HFF-Myc (cell line): ENCODE measurements around the gene STX4.

Experiments
- DNase-seq: peaks from one replicate; pipeline ENCODE4 v3.0.0-alpha.2; 2011; ENCODE audit warnings: low read depth; ENCODE audit errors: extremely low read depth
- H3K4me3 ChIP-seq: replicated peaks from 2 replicates; pipeline ENCODE4 v1.5.1; 2011; ENCODE audit warnings: low read depth, mild to moderate bottlenecking, control low read depth, low read length
- CTCF ChIP-seq: IDR thresholded peaks from 2 replicates; pipeline ENCODE4 v1.5.1; 2012; ENCODE audit warnings: mild to moderate bottlenecking, low read depth, low read length, control low read depth; ENCODE audit errors: missing control alignments

STX4 gene

GRCh38 chr16:31061126-31061812 is 27.9 kb downstream of the STX4 start:
- H3K4me3 ChIP-seq, result no peak overlapping the region
- TF ChIP-seq CTCF, result no peak
- DNase-seq, result no peak

- no peak for TF ChIP-seq CTCF
- DNase-seq, result no peak
Measured at GRCh38 chr16:31061813-31062440, 28.6 kb downstream of the STX4 start.

GRCh38 chr16:31063495-31063842 is 30.1 kb downstream of the STX4 start:
- no peak for DNase-seq
- TF ChIP-seq CTCF, result no peak
- no peak overlapping the region for H3K4me3 ChIP-seq

More at GRCh38 chr16:31061813-31062440, 28.6 kb downstream of the STX4 start:
- no peak overlapping the region for H3K4me3 ChIP-seq

GRCh38 chr16:31063843-31064611 is 30.7 kb downstream of the STX4 start:
- H3K4me3 ChIP-seq, result no peak overlapping the region
- no peak for TF ChIP-seq CTCF
- no peak for DNase-seq

GRCh38 chr16:31064882-31065461 is 31.6 kb downstream of the STX4 start:
- no peak overlapping the region for H3K4me3 ChIP-seq
- DNase-seq, result peak; percentile 83
- TF ChIP-seq CTCF, result no peak

GRCh38 chr16:31067342-31067741 is 34.0 kb downstream of the STX4 start:
- no peak for TF ChIP-seq CTCF
- H3K4me3 ChIP-seq, result no peak overlapping the region
- no peak for DNase-seq
